Suprapubic skin (tissue), 4 donors: Measurements from ENCODE around the gene ROPN1L. TPM values are rescaled to one million over a fixed set of nuclear protein-coding genes. Genes with fewer than 3 reads are reported as not detected.

ENCODE experiments used
- DNase-seq, 2 donors: peaks; one replicate each; pipeline ENCODE4 v3.0.0-alpha.2; 2019; ENCODE audit warnings: low spot score in 2 of 2
- H3K27ac ChIP-seq: fragments of 200-600 bp; sonication (generic); one replicate; pipeline ENCODE4 v1.5.1; 2019
- H3K27me3 ChIP-seq: fragments of 200-600 bp; sonication (generic); one replicate; pipeline ENCODE4 v1.5.1; 2019
- H3K36me3 ChIP-seq: fragments of 200-600 bp; sonication (generic); one replicate; pipeline ENCODE4 v1.5.1; 2019
- H3K4me1 ChIP-seq: fragments of 200-600 bp; sonication (generic); one replicate; pipeline ENCODE4 v1.5.1; 2019
- H3K4me3 ChIP-seq: fragments of 200-600 bp; sonication (generic); one replicate; pipeline ENCODE4 v1.5.1; 2019; ENCODE audit warnings: mild to moderate bottlenecking
- H3K9me3 ChIP-seq: fragments of 200-600 bp; sonication (generic); one replicate; pipeline ENCODE4 v1.5.1; 2019
- EP300 ChIP-seq: sonication (generic); formaldehyde crosslinking; IDR thresholded peaks from one replicate; pipeline ENCODE4 v1.6.1; 2017; ENCODE audit warnings: antibody characterized with exemption
- POLR2A ChIP-seq, 2 donors: fragments of 450-650 bp; IDR thresholded peaks; one replicate each; pipeline ENCODE4 v1.6.1; 2017; ENCODE audit warnings: antibody characterized with exemption in 2 of 2, mild to moderate bottlenecking in 2 of 2, moderate library complexity in 2 of 2
- POLR2AphosphoS5 ChIP-seq, 3 donors: sonication (generic); formaldehyde crosslinking; IDR thresholded peaks; one replicate each; pipeline ENCODE4 v1.6.1; 2017; ENCODE audit warnings: antibody characterized with exemption in 3 of 3
- WGBS: methylation state at CpG from one replicate; pipeline ENCODE4 v1.1.5; 2018; 5-methylcytosine and 5-hydroxymethylcytosine counted together
- total RNA-seq, 4 donors: library from RNA; depleted of rRNA; stranded (reverse); fragments of >200 nt; gene quantifications; one replicate each; pipeline ENCODE4 v1.1.0, GENCODE V29; 2016
- TF ChIP-seq, protein P1 (sequence below), 2 donors: fragments of 200-600 bp in 1 of 2; fragments of 450-650 bp in 1 of 2; sonication (generic) in 1 of 2; IDR thresholded peaks; one replicate each; pipeline ENCODE4 v1.5.1; 2016 to 2019; ENCODE audit warnings: antibody characterized with exemption in 2 of 2, mild to moderate bottlenecking in 1 of 2, moderate library complexity in 1 of 2

The ROPN1L gene
- total RNA-seq, 4 donors from 2014 or later: 0.81 TPM; not detected in 3

DNA sequence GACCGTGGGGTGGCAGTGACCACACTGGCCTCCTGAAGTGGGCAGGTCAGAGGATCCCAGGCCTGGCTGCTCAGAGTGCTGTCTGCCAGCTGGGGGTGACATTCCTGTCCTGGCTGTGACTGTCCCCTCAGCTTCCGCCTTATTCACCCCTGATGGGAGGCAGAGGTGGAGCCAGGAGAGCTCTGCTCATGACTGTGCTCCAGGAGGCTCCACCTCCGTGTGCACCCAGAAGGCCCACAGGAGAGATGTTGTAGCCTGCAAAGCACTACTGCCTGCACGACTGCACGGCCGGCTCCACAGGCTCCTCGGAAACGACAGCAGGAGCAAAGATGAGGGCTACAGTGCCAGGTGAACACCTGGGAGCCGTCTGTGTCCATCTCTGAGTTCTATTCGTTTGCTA is 60.9 kb downstream of the ROPN1L start:
- H3K27me3 ChIP-seq: no peaks in the 10 kb centered on the region
- H3K4me1 ChIP-seq: no peaks in the 10 kb centered on the region
- no peak for DNase-seq
- TF ChIP-seq POLR2AphosphoS5 (IDR thresholded peaks at IDR 0.05) (no peak), EP300 (no peak), POLR2A (IDR thresholded peaks at IDR 0.05) (no peak)
- TF ChIP-seq, protein P1, sequence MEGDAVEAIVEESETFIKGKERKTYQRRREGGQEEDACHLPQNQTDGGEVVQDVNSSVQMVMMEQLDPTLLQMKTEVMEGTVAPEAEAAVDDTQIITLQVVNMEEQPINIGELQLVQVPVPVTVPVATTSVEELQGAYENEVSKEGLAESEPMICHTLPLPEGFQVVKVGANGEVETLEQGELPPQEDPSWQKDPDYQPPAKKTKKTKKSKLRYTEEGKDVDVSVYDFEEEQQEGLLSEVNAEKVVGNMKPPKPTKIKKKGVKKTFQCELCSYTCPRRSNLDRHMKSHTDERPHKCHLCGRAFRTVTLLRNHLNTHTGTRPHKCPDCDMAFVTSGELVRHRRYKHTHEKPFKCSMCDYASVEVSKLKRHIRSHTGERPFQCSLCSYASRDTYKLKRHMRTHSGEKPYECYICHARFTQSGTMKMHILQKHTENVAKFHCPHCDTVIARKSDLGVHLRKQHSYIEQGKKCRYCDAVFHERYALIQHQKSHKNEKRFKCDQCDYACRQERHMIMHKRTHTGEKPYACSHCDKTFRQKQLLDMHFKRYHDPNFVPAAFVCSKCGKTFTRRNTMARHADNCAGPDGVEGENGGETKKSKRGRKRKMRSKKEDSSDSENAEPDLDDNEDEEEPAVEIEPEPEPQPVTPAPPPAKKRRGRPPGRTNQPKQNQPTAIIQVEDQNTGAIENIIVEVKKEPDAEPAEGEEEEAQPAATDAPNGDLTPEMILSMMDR (IDR thresholded peaks at IDR 0.05): no peak
- no peaks in the 10 kb centered on the region for H3K9me3 ChIP-seq
- H3K27ac ChIP-seq: no peak overlapping the region
- H3K4me3 ChIP-seq: no peak overlapping the region
- 89% methylated on average over 8 of the region's 10 CpGs for WGBS
- no peaks in the 10 kb centered on the region for H3K36me3 ChIP-seq

DNA sequence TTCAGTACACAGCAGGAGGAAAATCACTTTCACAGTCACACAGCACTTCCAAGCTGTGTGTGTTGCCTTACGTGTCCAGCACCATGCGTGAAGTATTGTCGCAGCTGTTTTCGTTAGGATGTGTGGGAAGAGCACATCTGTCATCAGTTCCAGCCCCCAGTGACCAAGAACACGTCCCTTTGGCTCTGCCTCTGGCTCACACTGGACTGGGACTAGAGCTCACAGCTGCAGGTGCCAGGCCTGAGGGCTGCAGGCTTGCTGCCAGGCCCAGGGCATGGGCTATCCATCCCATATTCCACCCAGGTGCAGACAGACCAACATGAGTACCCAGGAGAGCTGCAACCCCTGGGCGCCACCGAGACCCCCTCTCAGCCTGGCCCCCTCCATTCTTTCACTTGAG is 61.6 kb downstream of the ROPN1L start:
- Histone ChIP-seq H3K4me3 (no peak overlapping the region), H3K9me3 (no peaks in the 10 kb centered on the region), H3K27ac (no peak overlapping the region), H3K36me3 (no peaks in the 10 kb centered on the region), H3K4me1 (no peaks in the 10 kb centered on the region), H3K27me3 (no peaks in the 10 kb centered on the region)
- TF ChIP-seq, protein P1 (IDR thresholded peaks at IDR 0.05): no peak
- no peak for TF ChIP-seq POLR2A (IDR thresholded peaks at IDR 0.05)
- TF ChIP-seq EP300: no peak
- TF ChIP-seq POLR2AphosphoS5 (IDR thresholded peaks at IDR 0.05): no peak
- WGBS: 94% methylated on average over 3 of the region's 7 CpGs
- DNase-seq: no peak

DNA sequence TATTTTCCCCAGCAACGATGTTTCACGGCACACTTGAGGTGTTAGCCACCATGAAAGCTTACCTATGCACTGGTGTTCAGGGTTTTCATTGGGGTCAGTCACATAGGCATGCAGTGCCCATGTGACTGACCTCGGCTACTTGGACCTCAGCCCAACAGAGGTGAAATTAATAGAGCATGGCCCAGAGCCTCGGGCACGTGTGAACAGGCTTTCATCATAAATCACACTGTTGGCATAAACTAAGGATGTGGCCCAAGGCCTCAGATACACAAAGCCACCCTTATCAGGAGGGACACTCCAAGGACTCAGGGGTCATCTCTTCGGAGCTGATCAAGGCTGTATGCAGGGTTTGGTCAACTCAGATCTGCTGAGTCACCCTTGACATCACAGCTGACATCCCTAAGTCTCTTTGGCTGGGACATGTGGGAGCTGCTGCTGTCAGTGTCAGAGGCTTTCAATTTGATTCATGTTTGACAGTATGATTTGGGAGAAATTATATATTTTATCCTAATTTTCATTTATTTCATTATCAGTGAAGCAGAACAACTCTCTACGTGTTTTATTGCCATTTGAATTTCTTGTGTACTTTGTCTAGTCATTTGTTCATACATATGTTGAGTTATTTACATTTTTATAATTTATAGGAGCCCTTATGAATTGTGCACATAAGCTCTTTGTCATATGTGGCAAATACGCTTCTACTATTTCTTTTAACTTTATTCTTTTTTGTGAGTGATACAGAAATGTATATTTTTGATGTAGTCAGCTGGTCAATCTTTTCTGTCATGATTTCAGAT is 62.5 kb downstream of the ROPN1L start:
- no peak for DNase-seq
- Histone ChIP-seq H3K9me3 (no peaks in the 10 kb centered on the region), H3K4me3 (no peak overlapping the region), H3K36me3 (no peaks in the 10 kb centered on the region), H3K27ac (no peak overlapping the region), H3K4me1 (no peaks in the 10 kb centered on the region), H3K27me3 (no peaks in the 10 kb centered on the region)
- WGBS: 73% methylated on average over 8 of the region's 8 CpGs
- TF ChIP-seq EP300: no peak
- TF ChIP-seq POLR2AphosphoS5 (IDR thresholded peaks at IDR 0.05): no peak
- TF ChIP-seq POLR2A (IDR thresholded peaks at IDR 0.05): no peak
- TF ChIP-seq, protein P1 (IDR thresholded peaks at IDR 0.05): no peak

DNA sequence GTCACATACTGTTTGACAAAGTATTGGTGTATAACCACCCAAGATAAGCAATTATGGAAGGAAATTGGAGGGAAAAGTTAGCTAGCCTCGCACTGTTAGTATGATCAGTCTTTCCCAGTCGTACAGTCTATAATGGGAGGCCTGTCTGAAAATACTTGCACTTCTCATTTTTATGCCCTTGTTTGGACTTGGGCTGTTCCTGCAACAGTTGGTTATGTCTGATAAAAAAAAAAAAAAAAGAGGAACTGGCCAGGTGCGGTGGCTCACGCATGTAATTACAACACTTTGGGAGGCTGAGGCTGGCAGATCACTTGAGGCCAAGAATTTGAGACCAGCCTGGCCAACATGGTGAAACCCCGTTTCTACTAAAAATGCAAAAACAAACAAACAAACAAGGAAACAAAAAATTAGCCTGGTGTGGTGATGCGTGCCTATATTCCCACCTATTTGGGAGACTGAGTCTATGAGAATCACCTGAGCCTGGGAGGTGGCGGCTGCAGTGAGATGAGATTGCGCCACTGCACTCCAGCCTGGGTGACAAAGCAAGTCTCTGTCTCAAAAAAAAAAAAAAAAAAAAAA is 63.9 kb downstream of the ROPN1L start:
- Histone ChIP-seq H3K27me3 (no peaks in the 10 kb centered on the region), H3K4me3 (no peak overlapping the region), H3K9me3 (no peaks in the 10 kb centered on the region), H3K4me1 (no peaks in the 10 kb centered on the region), H3K27ac (no peak overlapping the region), H3K36me3 (no peaks in the 10 kb centered on the region)
- DNase-seq: no peak
- TF ChIP-seq, protein P1 (IDR thresholded peaks at IDR 0.05): no peak
- TF ChIP-seq POLR2AphosphoS5 (IDR thresholded peaks at IDR 0.05) (no peak), EP300 (no peak), POLR2A (IDR thresholded peaks at IDR 0.05) (no peak)
- WGBS: 86% methylated on average over 8 of the region's 8 CpGs

DNA sequence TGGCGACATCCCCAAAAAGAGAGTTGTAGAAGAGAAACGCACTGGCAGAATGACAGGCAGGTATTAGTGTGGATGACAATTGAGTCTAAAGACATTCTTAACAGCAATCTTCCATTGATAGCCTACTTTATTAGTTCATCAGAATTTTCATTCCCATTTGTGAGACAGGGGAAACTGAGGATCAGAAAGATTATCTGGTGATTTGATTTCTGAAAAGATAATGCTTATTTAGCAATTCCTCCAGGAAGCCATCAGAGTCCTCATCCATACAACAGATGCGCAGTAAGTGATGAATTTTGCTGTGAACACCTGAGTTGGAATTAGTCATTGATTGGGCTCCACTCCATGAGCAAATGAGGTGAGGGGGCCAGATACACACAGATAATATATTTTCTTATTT is 64.9 kb downstream of the ROPN1L start:
- Histone ChIP-seq H3K4me1 (no peaks in the 10 kb centered on the region), H3K36me3 (no peaks in the 10 kb centered on the region), H3K4me3 (no peak overlapping the region), H3K27ac (no peak overlapping the region), H3K27me3 (no peaks in the 10 kb centered on the region), H3K9me3 (no peaks in the 10 kb centered on the region)
- TF ChIP-seq, protein P1 (IDR thresholded peaks at IDR 0.05): no peak
- no peak for TF ChIP-seq EP300
- TF ChIP-seq POLR2A (IDR thresholded peaks at IDR 0.05): no peak
- TF ChIP-seq POLR2AphosphoS5 (IDR thresholded peaks at IDR 0.05): no peak
- DNase-seq: no peak
- WGBS: 93% methylated on average over 3 of the region's 3 CpGs
